ENCODE measurements around the gene KIAA0825. TPM values are rescaled to one million over a fixed set of nuclear protein-coding genes. Genes with fewer than 3 reads are reported as not detected.

The KIAA0825 gene
- total and polyA plus RNA-seq, 8 donors: 0.29 to 15.6 (median 1.5) TPM

DNA sequence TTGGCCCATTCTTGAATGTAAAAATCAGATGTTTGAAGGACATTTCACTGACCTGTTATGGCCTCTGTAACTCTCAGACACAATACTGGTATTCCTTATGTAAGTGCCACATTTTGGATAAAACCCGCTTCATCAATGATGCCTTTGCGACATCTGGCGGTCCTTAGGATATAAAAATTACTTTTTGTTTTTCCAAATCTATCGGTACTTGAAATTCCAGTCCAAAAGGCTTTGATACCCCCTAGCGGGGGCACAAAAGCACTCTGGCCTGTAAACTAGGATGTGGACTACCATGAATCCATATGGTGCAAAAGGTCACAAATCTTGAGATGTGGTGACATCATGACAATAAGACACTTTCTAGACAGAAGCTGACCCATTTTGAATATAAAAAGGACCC, 291.8 kb downstream of the KIAA0825 start:
- no peak for DNase-seq
- Histone ChIP-seq H3K9me3 (peaks cover 0 to 20% (median 7%) of the 10 kb centered on the region in 4 donors), H3K4me1 (no peaks in the 10 kb centered on the region), H3K36me3 (no peaks in the 10 kb centered on the region), H3K4me3 (no peak overlapping the region), H3K27me3 (no peaks in the 10 kb centered on the region), H3K27ac (no peak overlapping the region)
- WGBS, 5 donors: 94 to 97% (median 96%) methylated on average over 5 of the region's 5 CpGs
- intact Hi-C loops (cut with DNase I; ENCODE audit: low total_unique reads): no loop called here
- TF ChIP-seq, protein P1, sequence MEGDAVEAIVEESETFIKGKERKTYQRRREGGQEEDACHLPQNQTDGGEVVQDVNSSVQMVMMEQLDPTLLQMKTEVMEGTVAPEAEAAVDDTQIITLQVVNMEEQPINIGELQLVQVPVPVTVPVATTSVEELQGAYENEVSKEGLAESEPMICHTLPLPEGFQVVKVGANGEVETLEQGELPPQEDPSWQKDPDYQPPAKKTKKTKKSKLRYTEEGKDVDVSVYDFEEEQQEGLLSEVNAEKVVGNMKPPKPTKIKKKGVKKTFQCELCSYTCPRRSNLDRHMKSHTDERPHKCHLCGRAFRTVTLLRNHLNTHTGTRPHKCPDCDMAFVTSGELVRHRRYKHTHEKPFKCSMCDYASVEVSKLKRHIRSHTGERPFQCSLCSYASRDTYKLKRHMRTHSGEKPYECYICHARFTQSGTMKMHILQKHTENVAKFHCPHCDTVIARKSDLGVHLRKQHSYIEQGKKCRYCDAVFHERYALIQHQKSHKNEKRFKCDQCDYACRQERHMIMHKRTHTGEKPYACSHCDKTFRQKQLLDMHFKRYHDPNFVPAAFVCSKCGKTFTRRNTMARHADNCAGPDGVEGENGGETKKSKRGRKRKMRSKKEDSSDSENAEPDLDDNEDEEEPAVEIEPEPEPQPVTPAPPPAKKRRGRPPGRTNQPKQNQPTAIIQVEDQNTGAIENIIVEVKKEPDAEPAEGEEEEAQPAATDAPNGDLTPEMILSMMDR (IDR thresholded peaks at IDR 0.05): no peak
- no peak for TF ChIP-seq POLR2A (IDR thresholded peaks at IDR 0.05)
- no peak for TF ChIP-seq EP300 (IDR thresholded peaks at IDR 0.05)
- no peak for TF ChIP-seq POLR2AphosphoS5 (IDR thresholded peaks at IDR 0.05)

DNA sequence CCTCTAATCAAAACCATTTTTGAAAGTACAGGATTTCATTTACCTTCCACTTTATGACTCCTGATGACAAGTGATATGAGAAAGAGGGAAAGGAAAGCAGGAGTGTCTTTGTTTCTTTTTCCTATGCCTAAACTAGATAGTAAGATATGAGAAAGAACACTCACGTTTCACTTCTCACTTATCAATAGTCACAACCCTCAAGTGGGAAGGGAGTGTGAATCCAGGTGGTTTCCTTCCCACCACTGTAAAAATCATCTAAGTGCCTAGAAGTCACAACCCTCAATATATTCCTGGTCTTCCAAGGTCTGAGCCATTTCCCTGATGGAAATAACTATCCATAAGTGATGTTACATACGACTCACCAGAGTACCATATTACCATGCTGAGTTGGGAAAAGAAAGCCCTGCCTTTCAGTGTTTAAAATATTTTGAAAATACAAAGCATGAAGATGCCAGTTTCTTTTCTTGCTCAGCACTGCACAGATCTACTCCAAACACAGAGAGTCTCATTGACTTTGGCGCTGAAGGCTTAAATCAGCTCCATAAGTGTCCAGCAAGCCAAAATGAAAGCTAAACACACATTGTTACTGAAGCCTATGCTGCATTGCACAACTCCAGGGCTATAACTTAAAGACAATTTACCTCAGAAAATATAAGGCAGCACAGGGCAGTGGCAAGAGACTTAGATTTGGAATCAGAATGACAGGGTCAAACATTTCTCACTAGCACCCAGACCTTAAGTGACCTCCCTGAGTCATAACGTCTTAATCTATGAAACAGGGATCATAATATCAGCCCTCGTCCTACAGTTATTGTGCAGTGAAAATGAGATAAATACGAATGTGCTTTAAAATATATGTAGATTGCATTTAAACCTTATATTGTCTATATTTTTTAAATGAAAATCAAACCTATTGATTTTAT, 301.2 kb downstream of the KIAA0825 start:
- no peak overlapping the region for H3K4me3 ChIP-seq
- TF ChIP-seq POLR2A (IDR thresholded peaks at IDR 0.05) (no peak), POLR2AphosphoS5 (IDR thresholded peaks at IDR 0.05) (no peak)
- TF ChIP-seq, protein P1 (IDR thresholded peaks at IDR 0.05): no peak

DNA sequence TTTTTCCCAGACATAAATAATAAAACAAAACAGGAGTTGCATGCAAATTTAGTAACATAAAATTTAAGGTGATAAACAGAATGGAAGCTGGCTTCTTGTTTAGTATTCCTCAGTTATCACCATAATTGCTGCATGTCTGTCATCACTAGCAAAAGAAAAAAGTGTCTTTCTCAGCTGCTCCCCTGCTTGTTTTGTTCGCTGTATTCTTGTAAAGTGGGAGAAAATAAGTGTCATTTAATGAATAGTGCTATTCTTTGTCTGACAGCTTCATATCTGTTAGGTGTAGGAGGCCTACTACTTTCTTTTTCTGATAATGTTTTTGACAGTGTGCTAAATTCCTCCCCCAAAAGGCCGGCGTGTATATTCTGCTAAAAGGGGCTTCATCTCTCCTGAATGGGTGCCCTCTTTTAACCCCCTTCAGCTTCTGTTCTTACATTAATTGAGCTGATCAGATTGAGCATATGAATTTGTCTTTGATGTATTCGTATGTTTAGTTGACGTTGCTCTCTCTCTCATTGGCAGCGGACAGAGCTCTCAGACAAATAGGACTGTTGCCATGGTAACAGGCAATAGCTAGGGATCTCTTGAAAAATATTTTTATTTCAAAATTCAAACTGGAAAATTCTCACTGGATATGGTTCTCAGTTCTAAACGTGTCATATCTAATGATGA, 303.8 kb downstream of the KIAA0825 start:
- intact Hi-C loops (cut with DNase I; ENCODE audit: low total_unique reads): no loop called here

More for the DNA sequence above, 301.2 kb downstream of the KIAA0825 start:
- Histone ChIP-seq H3K27me3 (no peaks in the 10 kb centered on the region), H3K4me1 (no peaks in the 10 kb centered on the region), H3K27ac (no peak overlapping the region), H3K9me3 (no peaks in the 10 kb centered on the region), H3K36me3 (no peaks in the 10 kb centered on the region)
- WGBS, 5 donors: 46 to 66% (median 53%) methylated on average over 6 of the region's 6 CpGs
- DNase-seq: no peak
- intact Hi-C loops (cut with DNase I; ENCODE audit: low total_unique reads): no loop called here

DNA sequence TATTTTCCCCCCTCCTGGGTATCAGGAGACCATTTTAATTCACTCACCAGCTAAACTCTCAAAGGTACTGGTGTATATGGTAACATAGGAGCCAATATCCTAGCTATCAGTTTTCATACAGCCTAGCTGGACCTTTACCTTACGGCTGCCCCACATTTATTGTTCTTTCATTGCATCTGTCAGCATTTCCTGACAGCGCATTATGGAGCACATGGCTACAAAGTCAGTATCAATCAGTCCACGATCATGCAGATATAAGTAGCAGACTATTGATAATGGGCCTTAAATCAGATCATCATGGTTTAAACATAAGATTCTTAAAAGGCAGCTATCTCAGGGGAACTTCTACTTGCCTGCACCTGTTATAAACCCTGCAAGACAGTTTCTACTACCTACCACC, 304.7 kb downstream of the KIAA0825 start:
- H3K27me3 ChIP-seq: no peaks in the 10 kb centered on the region
- TF ChIP-seq, protein P1 (IDR thresholded peaks at IDR 0.05): no peak
- TF ChIP-seq POLR2A (IDR thresholded peaks at IDR 0.05) (no peak), POLR2AphosphoS5 (IDR thresholded peaks at IDR 0.05) (no peak), EP300 (IDR thresholded peaks at IDR 0.05) (no peak)
- no peaks in the 10 kb centered on the region for H3K36me3 ChIP-seq
- no peaks in the 10 kb centered on the region for H3K4me1 ChIP-seq
- intact Hi-C loops (cut with DNase I; ENCODE audit: low total_unique reads): no loop called here
- WGBS, 5 donors: 88 to 96% (median 95%) methylated on average over 3 of the region's 3 CpGs
- H3K4me3 ChIP-seq: no peak overlapping the region
- DNase-seq: no peak
- H3K27ac ChIP-seq: no peak overlapping the region
- H3K9me3 ChIP-seq: no peaks in the 10 kb centered on the region

More for the DNA sequence above, 303.8 kb downstream of the KIAA0825 start:
- no peaks in the 10 kb centered on the region for H3K9me3 ChIP-seq
- no peaks in the 10 kb centered on the region for H3K27me3 ChIP-seq
- no peak overlapping the region for H3K4me3 ChIP-seq
- 79 to 88% (median 85%) methylated on average over 7 of the region's 7 CpGs for WGBS, 5 donors
- H3K36me3 ChIP-seq: no peaks in the 10 kb centered on the region
- H3K27ac ChIP-seq: no peak overlapping the region
- TF ChIP-seq POLR2AphosphoS5 (IDR thresholded peaks at IDR 0.05) (no peak), EP300 (IDR thresholded peaks at IDR 0.05) (no peak), POLR2A (IDR thresholded peaks at IDR 0.05) (no peak)
- TF ChIP-seq, protein P1 (IDR thresholded peaks at IDR 0.05): no peak
- H3K4me1 ChIP-seq: no peaks in the 10 kb centered on the region
- DNase-seq: peak in 1 of 2 donors; percentile 13
